ENCODE measurements around the gene LARP4B. TPM values are rescaled to one million over a fixed set of nuclear protein-coding genes. Genes with fewer than 3 reads are reported as not detected.

Gene LARP4B
- total RNA-seq, 1 experiment from 2014 or later: 11.1 TPM

DNA sequence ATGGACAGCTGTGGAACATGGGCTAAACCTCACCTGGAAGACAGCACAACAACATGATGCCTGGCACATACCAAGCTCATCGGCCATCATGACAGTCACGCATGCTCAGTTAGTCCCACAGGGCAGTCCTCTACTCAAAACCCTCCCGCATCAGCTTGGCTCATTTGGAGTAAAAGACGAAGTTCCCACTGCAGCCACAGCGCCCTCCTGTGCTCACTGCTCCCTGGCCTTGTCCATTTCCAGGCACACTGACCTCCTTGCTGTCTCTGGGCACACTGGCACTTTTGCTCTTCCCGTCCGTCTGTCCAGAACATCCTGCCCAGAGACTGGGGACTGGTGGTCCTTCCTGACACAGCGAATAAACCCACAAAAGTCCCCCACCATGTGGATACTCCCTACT is 66.2 kb downstream of the LARP4B start:
- Histone ChIP-seq H3K36me3 (peaks cover 49% of the 10 kb centered on the region), H3K27me3 (no peaks in the 10 kb centered on the region), H3K9me3 (no peaks in the 10 kb centered on the region; the same call in 1 of the 2 replicates), H3K4me3 (no peak overlapping the region)
- no peak for DNase-seq

DNA sequence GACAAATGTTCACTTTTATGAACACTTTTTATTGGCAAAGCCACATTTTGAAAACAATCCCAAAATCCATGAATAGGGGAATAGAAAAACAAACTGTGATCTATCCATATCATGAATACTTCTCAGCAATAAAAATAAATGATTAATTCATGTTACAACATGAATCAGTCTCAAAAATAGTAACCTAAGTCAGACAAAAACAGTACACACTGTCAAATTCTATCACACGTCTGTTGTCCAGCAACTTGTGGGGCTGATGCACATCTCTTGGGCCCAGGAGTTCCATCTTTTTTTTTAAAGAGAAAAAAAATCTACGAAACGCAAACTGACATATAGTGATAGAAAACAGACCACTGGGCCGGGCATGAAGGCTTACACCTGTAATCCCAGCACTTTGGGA is 71.0 kb downstream of the LARP4B start:
- peaks cover 77% of the 10 kb centered on the region for H3K36me3 ChIP-seq
- H3K27me3 ChIP-seq: no peaks in the 10 kb centered on the region
- H3K4me3 ChIP-seq: no peak overlapping the region
- H3K9me3 ChIP-seq: no peaks in the 10 kb centered on the region; the same call in 1 of the 2 replicates
- no peak for DNase-seq

DNA sequence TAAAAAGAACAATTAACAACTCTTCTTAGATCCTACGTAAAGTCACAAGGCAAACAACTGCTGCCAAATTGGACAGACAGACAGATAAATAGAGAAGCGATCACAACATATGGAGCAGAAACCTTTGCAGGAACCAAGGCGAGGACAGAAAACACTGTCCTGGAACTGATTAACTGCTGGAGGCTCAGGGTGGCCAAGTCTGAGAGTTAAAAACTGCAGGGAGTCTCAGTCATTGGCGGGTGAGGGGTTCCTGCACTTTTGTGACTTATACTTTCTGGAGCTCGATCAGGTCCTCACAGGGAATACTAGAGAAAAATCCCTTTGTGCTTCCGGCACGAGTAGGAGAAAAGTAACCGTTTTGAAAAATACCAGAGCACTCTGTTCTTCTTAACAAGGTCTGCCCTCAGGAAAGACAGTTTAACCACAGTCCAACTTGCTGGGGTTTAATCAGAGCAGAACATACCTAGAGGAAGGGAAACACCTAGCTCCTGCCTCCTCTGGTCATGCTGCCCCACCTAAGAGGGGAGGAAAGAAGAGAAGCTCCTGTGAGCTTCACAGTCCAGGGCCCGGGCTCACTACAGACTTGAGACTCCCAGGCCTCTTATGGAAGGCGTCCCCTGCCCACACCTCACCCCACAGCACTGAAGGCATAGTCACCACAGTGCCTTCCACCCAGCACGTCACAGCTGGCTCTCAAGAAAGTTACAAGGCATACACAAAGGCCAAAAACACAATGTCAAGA is 74.9 kb downstream of the LARP4B start:
- no peak for DNase-seq
- Histone ChIP-seq H3K4me3 (no peak overlapping the region), H3K27me3 (no peaks in the 10 kb centered on the region), H3K36me3 (peaks cover 92% of the 10 kb centered on the region), H3K9me3 (peaks cover 9% of the 10 kb centered on the region)

DNA sequence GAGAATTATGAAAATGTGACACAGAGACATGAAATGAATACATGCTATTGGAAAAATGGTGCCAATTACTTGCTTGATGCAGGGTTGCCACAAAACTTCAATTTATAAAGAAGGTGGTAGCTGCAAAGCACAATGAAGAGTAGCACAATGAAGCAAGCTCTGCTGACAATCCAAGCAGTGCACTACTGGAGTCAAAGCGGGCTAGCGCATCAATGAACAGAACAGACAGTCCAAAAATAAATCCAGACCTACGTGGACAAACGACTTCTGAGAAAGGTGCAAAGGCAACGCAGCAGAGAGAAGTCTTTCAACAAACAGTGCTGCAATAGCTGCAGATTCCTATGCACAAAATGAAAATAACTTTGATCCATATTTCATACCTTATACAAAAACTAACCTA is 75.8 kb downstream of the LARP4B start:
- H3K36me3 ChIP-seq: peaks cover 94% of the 10 kb centered on the region
- DNase-seq: no peak
- H3K9me3 ChIP-seq: peaks cover 17% of the 10 kb centered on the region
- no peaks in the 10 kb centered on the region for H3K27me3 ChIP-seq
- H3K4me3 ChIP-seq: no peak overlapping the region

DNA sequence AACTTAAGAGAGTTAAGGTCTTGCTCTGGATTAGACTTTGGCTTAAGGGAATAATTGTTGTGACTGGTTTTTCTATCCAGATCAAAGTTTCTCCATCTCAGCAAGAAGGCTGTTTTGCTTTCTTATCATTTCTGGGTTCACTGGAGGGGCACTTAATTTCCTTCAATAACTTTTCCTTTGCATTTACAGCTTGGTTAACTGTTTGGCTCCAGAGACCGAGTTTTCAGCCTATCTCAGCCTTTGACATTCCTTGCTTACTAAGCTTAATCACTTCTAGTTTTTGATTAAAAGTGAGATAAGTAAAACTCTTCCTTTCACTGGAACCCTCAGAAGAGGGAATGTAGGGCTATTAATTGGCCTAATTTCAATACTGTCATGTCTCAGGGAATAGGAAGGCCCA is 76.4 kb downstream of the LARP4B start:
- Histone ChIP-seq H3K36me3 (peaks cover 94% of the 10 kb centered on the region), H3K9me3 (peaks cover 23% of the 10 kb centered on the region), H3K4me3 (no peak overlapping the region), H3K27me3 (no peaks in the 10 kb centered on the region)
- no peak for DNase-seq

DNA sequence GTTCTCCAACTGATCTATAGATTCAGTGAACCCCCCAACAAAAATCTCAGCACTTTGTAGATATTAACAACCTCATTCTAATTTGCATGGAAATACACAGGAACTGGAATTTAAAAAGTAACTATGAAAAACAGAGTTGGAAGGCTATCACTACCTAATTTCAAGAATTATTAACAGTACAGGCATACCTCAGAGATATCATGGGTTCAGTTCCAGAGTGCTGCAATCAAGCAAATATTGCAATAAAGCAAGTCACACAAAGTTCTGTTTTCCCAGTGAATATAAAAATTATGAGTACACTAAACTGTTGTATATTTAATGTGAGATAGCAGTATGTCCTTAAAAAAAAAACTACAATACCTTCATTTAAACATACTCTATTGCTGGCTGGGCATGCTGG is 78.5 kb downstream of the LARP4B start:
- peaks cover 85% of the 10 kb centered on the region for H3K36me3 ChIP-seq
- DNase-seq: no peak

DNA sequence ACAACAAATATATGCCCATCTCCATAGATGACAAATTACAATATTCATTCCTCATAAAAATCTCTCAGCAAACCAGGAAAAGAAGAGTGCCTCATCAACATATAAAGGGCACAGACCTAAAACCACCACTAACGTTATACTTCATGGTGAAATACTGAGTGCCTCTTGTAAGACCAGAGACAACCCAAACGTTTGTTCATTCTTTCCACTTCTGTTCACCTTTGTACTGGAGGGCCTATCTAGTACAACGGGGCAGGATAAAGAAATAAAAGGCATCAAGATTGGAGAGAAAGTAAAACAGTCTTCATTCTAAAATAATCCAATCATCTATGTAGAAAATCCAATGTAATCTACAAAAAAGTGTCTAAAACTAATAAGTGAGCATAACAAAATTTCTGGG is 79.1 kb downstream of the LARP4B start:
- Histone ChIP-seq H3K9me3 (peaks cover 26% of the 10 kb centered on the region), H3K4me3 (no peak overlapping the region), H3K27me3 (no peaks in the 10 kb centered on the region), H3K36me3 (peaks cover 84% of the 10 kb centered on the region)
- DNase-seq: no peak

More for the DNA sequence above, 78.5 kb downstream of the LARP4B start:
- Histone ChIP-seq H3K27me3 (no peaks in the 10 kb centered on the region), H3K4me3 (no peak overlapping the region), H3K9me3 (peaks cover 26% of the 10 kb centered on the region)

DNA sequence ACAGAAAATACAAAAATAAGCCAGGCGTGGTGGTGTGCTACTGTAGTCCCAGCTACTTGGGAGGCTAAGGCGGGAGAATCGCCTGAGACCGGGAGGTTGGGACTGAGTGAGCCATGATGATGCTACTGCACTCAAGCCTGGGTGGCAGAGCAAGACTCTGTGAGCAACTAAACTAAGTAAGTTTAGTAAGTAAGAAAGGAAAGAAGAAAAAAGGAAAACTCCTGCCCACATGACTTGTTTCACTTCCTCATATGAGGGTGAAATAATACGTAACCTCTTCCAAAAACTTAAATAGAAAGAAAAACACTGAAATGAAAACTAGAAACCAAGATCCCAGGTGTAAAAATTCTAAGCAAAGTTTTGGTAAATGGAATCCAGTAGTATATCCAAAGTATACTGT is 79.6 kb downstream of the LARP4B start:
- no peak for DNase-seq
- H3K4me3 ChIP-seq: no peak overlapping the region
- peaks cover 79% of the 10 kb centered on the region for H3K36me3 ChIP-seq
- no peaks in the 10 kb centered on the region for H3K27me3 ChIP-seq
- peaks cover 26% of the 10 kb centered on the region for H3K9me3 ChIP-seq

DNA sequence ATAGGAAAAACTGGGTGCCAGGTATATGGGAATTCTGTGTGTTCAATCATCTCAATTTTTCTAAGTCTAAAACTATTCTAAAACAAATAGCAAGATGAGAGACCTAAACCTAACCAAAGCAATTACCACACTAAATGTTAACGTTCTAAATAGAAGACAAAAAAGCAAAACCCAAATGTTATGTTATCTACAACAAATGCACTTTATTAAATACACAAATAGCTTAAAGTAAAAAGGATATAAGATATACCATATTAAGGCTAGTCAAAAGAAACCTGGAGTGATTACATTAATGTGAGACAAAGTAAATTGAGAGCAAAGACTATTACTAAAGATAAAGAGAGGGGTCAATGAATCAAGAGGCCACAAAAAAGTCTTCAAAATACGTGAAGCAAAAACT is 81.4 kb downstream of the LARP4B start:
- Histone ChIP-seq H3K27me3 (no peaks in the 10 kb centered on the region), H3K4me3 (no peak overlapping the region), H3K36me3 (peaks cover 61% of the 10 kb centered on the region), H3K9me3 (peaks cover 24% of the 10 kb centered on the region)
- DNase-seq: no peak

DNA sequence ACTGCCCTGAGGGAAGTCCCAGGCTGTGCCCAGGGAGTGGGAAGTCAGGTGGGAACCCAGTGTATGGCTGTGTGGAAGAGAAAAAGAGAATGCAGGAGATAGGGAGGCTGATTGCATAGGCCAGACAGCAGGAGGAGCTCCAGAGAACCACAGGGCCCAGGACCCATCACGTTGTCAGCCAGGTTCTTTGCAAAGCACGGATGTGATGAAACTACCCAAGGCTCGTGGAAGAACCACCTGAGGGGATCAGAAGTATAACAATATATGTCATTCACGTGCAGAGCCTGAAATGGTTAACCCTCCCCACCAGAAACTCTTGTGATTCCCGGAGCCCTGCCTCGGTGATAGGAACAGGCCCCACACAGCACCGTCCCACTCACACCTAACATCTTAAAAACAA is 83.6 kb downstream of the LARP4B start:
- H3K4me3 ChIP-seq: no peak overlapping the region
- H3K27me3 ChIP-seq: no peaks in the 10 kb centered on the region
- no peak for DNase-seq
- peaks cover 61% of the 10 kb centered on the region for H3K36me3 ChIP-seq
- H3K9me3 ChIP-seq: peaks cover 19% of the 10 kb centered on the region

DNA sequence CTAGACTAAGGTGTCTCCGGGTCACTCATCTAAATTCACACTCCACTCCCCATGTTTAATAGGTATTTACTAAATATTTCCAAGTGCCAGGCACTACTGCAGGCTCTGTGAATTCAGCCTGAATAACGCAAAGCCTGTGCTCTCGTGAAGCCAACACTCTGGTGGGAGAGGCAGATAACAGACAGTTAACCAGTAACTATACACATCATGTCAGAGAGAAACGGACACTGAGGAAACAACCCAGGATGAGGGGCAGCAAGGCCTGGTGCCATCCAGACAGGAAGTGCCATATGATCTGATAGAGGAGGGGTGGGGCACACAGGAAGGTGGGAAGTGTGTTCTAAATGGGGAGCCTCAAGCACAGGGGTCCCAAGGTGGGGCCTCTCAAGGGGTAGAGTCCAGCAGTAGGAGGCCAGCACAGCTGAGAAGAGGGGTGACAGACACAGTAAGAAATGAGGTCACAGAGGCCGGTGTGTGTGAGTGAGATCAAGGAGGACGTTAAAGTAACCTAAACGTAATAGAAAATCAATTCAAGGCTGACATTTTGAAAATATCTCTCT is 85.3 kb downstream of the LARP4B start:
- peaks cover 13% of the 10 kb centered on the region for H3K9me3 ChIP-seq
- no peaks in the 10 kb centered on the region for H3K27me3 ChIP-seq
- peaks cover 60% of the 10 kb centered on the region for H3K36me3 ChIP-seq
- no peak overlapping the region for H3K4me3 ChIP-seq
- DNase-seq: no peak

DNA sequence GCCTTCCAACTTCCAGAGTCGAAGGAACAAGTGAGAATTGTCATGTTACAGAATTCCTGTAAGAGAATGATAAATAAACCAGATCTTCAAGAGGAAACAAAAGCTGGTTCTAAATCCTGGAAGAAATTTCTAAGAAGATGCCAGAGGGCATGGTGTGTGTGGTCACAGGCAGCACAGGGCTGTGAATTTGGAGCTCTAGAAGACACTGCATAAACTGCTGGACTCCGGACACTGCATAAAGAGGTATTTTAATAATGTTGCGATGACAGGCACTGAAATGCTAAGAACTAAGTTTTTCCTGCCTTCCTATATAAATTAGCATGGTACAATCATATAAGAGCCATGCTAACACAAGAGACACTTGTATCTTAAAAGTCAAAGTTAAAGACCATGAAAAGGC is 86.0 kb downstream of the LARP4B start:
- H3K4me3 ChIP-seq: no peak overlapping the region
- peaks cover 8% of the 10 kb centered on the region for H3K9me3 ChIP-seq
- DNase-seq: no peak
- H3K36me3 ChIP-seq: peaks cover 60% of the 10 kb centered on the region
- H3K27me3 ChIP-seq: no peaks in the 10 kb centered on the region

DNA sequence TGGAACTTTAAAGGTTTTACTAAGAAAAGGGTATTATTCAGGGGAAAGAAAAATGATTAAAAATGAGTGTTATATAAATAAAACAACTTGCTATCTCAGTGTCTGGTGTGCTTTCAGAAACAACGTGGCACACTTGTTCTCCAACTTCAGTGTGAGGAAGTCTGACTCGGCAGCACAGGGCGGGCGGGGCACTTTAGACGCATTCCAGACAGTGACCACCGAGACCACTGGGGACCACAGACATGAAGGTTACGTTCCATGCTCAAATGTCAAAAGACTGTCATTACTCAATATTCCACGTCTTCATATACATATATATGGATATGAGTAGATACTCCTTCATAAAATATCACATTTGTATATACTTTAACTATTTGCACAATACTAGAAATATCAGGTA is 87.0 kb downstream of the LARP4B start:
- no peak for DNase-seq
- Histone ChIP-seq H3K36me3 (peaks cover 60% of the 10 kb centered on the region), H3K9me3 (no peaks in the 10 kb centered on the region), H3K4me3 (no peak overlapping the region), H3K27me3 (no peaks in the 10 kb centered on the region)

DNA sequence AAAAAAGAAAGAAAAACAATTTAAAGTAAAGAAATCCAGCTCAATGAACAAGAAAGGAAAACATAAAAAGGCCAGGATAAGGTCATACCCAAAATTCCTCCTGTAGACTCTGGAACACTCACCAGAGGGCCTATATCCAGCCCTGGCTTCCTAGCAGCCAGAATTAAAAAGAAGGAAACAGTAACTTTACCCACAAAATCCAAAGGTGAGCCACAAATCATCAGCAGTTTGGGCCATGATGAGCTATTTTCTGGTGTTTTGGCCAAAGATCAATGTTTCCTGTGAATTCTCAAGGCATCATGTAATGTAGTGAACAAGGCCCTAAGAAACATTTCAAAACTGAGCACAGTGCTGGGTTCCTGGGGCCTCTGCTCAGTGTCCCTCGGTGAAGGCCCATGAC is 87.8 kb downstream of the LARP4B start:
- Histone ChIP-seq H3K4me3 (no peak overlapping the region), H3K27me3 (no peaks in the 10 kb centered on the region), H3K9me3 (no peaks in the 10 kb centered on the region), H3K36me3 (peaks cover 66% of the 10 kb centered on the region)
- no peak for DNase-seq

DNA sequence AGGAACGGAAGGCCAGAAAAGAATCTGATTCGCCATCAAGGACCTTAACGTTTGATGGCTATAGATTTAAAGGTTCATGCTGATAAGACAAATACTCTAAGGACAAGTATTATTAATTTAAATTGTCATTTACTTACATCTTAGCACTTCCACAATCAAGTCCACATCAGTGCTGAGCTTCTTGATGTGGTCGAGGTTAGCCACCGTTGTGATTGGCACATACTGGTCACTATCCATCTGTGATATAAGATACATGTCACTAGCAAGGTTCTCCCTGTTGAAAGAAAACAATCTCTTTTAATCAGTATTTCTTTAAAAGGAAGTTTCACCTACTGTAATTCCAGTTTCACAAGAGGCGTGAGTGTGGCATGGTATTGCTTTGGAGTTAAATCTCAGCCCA is 88.7 kb downstream of the LARP4B start:
- no peaks in the 10 kb centered on the region for H3K27me3 ChIP-seq
- no peak overlapping the region for H3K4me3 ChIP-seq
- no peak for DNase-seq
- peaks cover 67% of the 10 kb centered on the region for H3K36me3 ChIP-seq
- H3K9me3 ChIP-seq: no peaks in the 10 kb centered on the region

DNA sequence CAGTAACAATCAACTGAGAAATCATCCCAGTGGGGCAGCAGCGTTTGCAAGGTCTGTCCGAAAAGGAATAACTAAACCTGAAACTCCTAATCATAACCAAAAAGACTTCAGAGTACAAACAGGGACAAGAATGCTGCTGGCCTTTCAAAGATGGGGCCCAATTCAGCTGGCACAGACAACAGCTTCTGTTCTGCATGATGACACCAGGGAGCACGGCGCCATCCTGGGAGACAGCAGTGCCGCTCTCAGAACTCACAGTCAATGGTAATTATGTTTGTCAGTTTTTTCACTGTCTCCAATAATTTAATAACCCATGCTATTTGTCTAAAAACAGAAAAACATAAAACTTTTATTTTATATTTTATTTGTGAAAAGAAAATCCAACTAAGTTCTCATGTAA is 90.0 kb downstream of the LARP4B start:
- Histone ChIP-seq H3K36me3 (peaks cover 67% of the 10 kb centered on the region), H3K4me3 (no peak overlapping the region), H3K9me3 (no peaks in the 10 kb centered on the region)

DNA sequence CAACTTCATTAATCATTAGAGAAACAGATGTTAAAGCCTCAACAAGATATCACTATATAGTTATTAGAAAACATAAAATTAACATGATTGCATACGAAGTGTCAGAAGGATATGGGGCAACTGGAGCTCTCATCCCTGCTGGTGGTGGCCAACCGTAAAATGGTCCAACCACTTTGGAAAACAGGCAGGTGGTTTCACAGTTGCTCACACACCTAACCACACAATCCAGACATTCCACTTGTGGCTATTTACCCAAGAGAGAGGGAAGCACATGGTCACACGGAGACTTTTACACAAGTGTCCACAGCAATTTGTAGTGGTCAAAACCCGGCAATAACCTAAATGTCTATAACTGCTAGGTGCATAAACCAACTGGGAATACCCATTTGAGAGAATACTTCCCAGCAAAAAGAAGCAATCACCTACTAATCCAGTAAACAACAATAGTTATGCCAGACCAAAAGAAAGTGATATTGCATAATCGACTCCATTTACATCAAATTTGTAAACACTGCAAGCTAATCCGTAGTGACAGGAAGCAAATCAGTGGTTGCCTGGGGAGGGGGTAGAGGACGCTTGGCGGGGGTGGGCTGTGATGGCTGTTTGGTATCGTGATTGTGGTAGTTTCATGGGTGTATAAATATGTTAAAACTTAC is 91.8 kb downstream of the LARP4B start:
- peaks cover 77% of the 10 kb centered on the region for H3K36me3 ChIP-seq
- no peak for DNase-seq
- no peak overlapping the region for H3K4me3 ChIP-seq
- no peaks in the 10 kb centered on the region for H3K9me3 ChIP-seq
- H3K27me3 ChIP-seq: no peaks in the 10 kb centered on the region

More for the DNA sequence above, 90.0 kb downstream of the LARP4B start:
- H3K27me3 ChIP-seq: no peaks in the 10 kb centered on the region
- DNase-seq: no peak

DNA sequence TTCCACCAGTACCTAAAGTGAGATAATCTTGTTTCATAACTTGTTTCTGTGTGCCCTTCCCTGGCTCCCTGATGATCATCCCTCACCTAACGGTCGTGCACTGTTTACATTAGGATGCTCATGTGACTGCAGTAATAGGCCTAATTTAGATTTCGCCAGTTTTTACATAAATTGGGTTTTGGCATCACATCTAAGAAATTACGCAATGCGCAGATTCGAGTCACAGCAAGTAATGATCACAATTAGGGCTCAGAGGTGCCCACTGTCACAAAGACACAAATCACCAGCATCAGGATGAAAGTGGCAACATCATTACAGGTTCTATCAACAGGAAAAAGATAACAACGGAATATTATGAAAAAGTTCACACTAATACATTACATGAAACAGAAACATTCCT is 94.7 kb downstream of the LARP4B start:
- H3K36me3 ChIP-seq: peaks cover 67% of the 10 kb centered on the region
- H3K9me3 ChIP-seq: no peaks in the 10 kb centered on the region
- no peak overlapping the region for H3K4me3 ChIP-seq
- no peak for DNase-seq
- no peaks in the 10 kb centered on the region for H3K27me3 ChIP-seq

Measured in MG63 (cell line).